Endothelial cell of umbilical vein (primary cell): ENCODE results near the gene ADAMTSL3. TPM values are rescaled to one million over a fixed set of nuclear protein-coding genes. Genes with fewer than 3 reads are reported as not detected.

Experiments
- BruUV-seq: library from RNA; stranded (reverse); fragments of 400-500 nt; replicated peaks from 2 replicates; lab custom pipeline; 2021; lab: Mats Ljungman, UMichigan
- CTCF ChIA-PET: fragments of 300-600, 350-600 bp; sonication (Branson Sonifier 250); formaldehyde crosslinking; loops from one replicate; lab custom pipeline; 2021; ENCODE audit warnings: antibody characterized with exemption, inconsistent platforms; lab: Charles Lee
- POLR2A ChIA-PET: fragments of 300-600, 350-600 bp; sonication (Branson Sonifier 250); formaldehyde crosslinking; loops from one replicate; lab custom pipeline; 2021; ENCODE audit warnings: antibody characterized with exemption, inconsistent platforms; lab: Charles Lee
- DNase-seq: peaks from one replicate; pipeline ENCODE4 v3.0.0-alpha.2; 2011; ENCODE audit warnings: low read depth, low spot score
- FAIRE-seq: peaks from 2 replicates; lab custom pipeline; 2011; peaks lifted over from hg19 to GRCh38; lab: Jason Lieb, UNC
- H2AFZ ChIP-seq: 2 replicates; pipeline ENCODE4 v1.6.0; 2012; ENCODE audit warnings: low read depth, low read length, control low read depth, inconsistent platforms
- H3K27ac ChIP-seq: 2 replicates; pipeline ENCODE4 v1.5.1; 2011; ENCODE audit warnings: low read depth, mild to moderate bottlenecking, control low read depth, low read length, moderate library complexity; ENCODE audit not compliant: insufficient read depth
- H3K27me3 ChIP-seq, 2 experiments: 2 replicates each; pipeline versions ENCODE4 v1.6.0 to v1.6.1; 2011; ENCODE audit warnings: low read length in 2 of 2, mixed read lengths in 1 of 2; ENCODE audit not compliant: control insufficient read depth in 2 of 2, insufficient read depth in 2 of 2
- H3K36me3 ChIP-seq, 2 experiments: 2 replicates in 1 of 2; 3 replicates in 1 of 2; pipeline ENCODE4 v1.5.1; 2011; ENCODE audit warnings: low read length in 2 of 2, mild to moderate bottlenecking in 1 of 2, moderate library complexity in 1 of 2; ENCODE audit not compliant: control insufficient read depth in 2 of 2, insufficient read depth in 2 of 2; ENCODE audit errors: extremely low read depth in 1 of 2
- H3K4me1 ChIP-seq: 3 replicates; pipeline ENCODE4 v1.5.1; 2011; ENCODE audit warnings: mild to moderate bottlenecking, low read length; ENCODE audit not compliant: control insufficient read depth, insufficient read depth; ENCODE audit errors: extremely low read depth
- H3K4me2 ChIP-seq: 2 replicates; pipeline ENCODE4 v1.6.1; 2011; ENCODE audit warnings: low read length, control low read depth, mixed read lengths; ENCODE audit not compliant: insufficient read depth
- H3K4me3 ChIP-seq, 3 experiments: fragments of 200-600 bp in 1 of 3; sonication (generic), shearing (Covaris generic) in 1 of 3; replicated peaks in 1 of 3; 2 replicates each; pipeline ENCODE4 v1.5.1; 2011 to 2016; ENCODE audit warnings: control low read depth in 3 of 3, low read length in 3 of 3, mild to moderate bottlenecking in 2 of 3, inconsistent platforms in 1 of 3, low read depth in 1 of 3, moderate library complexity in 1 of 3; ENCODE audit not compliant: insufficient read depth in 1 of 3
- H3K79me2 ChIP-seq: 2 replicates; pipeline ENCODE4 v1.6.0; 2012; ENCODE audit warnings: low read length, inconsistent platforms; ENCODE audit not compliant: control insufficient read depth, insufficient read depth
- H3K9ac ChIP-seq: replicated peaks from 2 replicates; pipeline ENCODE3; 2011; ENCODE audit warnings: low read length, control low read depth; ENCODE audit not compliant: insufficient read depth; ENCODE audit errors: extremely low read depth
- H3K9me1 ChIP-seq: replicated peaks from 3 replicates; pipeline ENCODE4 v1.6.0; 2011; ENCODE audit warnings: mild to moderate bottlenecking, low read length; ENCODE audit not compliant: control insufficient read depth, insufficient read depth; ENCODE audit errors: extremely low read depth
- H3K9me3 ChIP-seq: replicated peaks from 2 replicates; pipeline ENCODE4 v1.5.1; 2012; ENCODE audit warnings: low read length, inconsistent platforms; ENCODE audit not compliant: control insufficient read depth, insufficient read depth
- H4K20me1 ChIP-seq: replicated peaks from 2 replicates; pipeline ENCODE3; 2011; ENCODE audit warnings: mild to moderate bottlenecking, low read length; ENCODE audit not compliant: control insufficient read depth, insufficient read depth; ENCODE audit errors: extremely low read depth
- EZH2 ChIP-seq: IDR thresholded peaks from 2 replicates; pipeline ENCODE4 v1.6.1; 2012; ENCODE audit warnings: borderline replicate concordance, low read depth, mild to moderate bottlenecking, moderate library complexity, low read length, inconsistent platforms; ENCODE audit not compliant: severe bottlenecking
- FOS ChIP-seq: IDR thresholded peaks from 2 replicates; pipeline ENCODE4 v1.6.1; 2011; ENCODE audit warnings: mild to moderate bottlenecking, low read length, moderate library complexity, borderline replicate concordance; ENCODE audit not compliant: insufficient read depth
- GATA2 ChIP-seq: IDR thresholded peaks from 2 replicates; pipeline ENCODE4 v1.7.0; 2011; ENCODE audit warnings: low read depth, mild to moderate bottlenecking, moderate library complexity, mixed read lengths, low read length; ENCODE audit not compliant: insufficient read length, insufficient read depth
- JUN ChIP-seq: IDR thresholded peaks from 2 replicates; pipeline ENCODE4 v1.6.1; 2011; ENCODE audit warnings: borderline replicate concordance, low read depth; ENCODE audit not compliant: insufficient read length, insufficient read depth
- MYC ChIP-seq: IDR thresholded peaks from one replicate; pipeline ENCODE4 v1.6.1; 2011; ENCODE audit warnings: mild to moderate bottlenecking, low read depth, low read length
- POLR2A ChIP-seq: IDR thresholded peaks from 2 replicates; pipeline ENCODE4 v1.6.1; 2012; ENCODE audit warnings: low read depth, mild to moderate bottlenecking, control low read depth, low read length
- POLR2AphosphoS5 ChIP-seq: IDR thresholded peaks from 2 replicates; pipeline ENCODE4 v1.6.1; 2012; ENCODE audit warnings: low read depth, mild to moderate bottlenecking, control low read depth, low read length, moderate library complexity; ENCODE audit not compliant: insufficient read depth
- dilution Hi-C: fragments of 300-500 bp; cut with MboI; formaldehyde crosslinking; loops from one replicate; pipeline ENCODE4 v1.15.0; 2019; ENCODE audit warnings: low sequenced_read_pairs; ENCODE audit not compliant: extremely low pct_ligation_motif_present
- intact Hi-C: fragments of 100-400 bp; cut with micrococcal nuclease; formaldehyde crosslinking; loops from one replicate; pipeline ENCODE4 v1.10.0; 2022
- polyA plus RNA-seq, 4 experiments: library from polyadenylated mRNA; depleted of rRNA in 3 of 4; stranded (reverse) in 3 of 4; unstranded in 1 of 4; fragments of >200 nt; gene quantifications; 2 replicates each; pipeline versions ENCODE4 v1.2.1 to v1.2.3, GENCODE V29; 2011 to 2012; ENCODE audit warnings: missing spikeins in 1 of 4
- total RNA-seq: library from RNA; stranded (reverse); gene quantifications from 2 replicates; pipeline ENCODE4 v1.2.3, GENCODE V29; 2021
- TF ChIP-seq, protein P1 (sequence below): IDR thresholded peaks from 2 replicates; pipeline ENCODE4 v1.6.1; 2011; ENCODE audit not compliant: insufficient read depth, insufficient read length
- TF ChIP-seq, protein P2 (sequence below), 2 donors: IDR thresholded peaks; 1 replicate in 1 of 2; 2 replicates in 1 of 2; pipeline ENCODE4 v1.5.1; 2011; ENCODE audit warnings: low read length in 2 of 2, mild to moderate bottlenecking in 2 of 2, moderate library complexity in 2 of 2, control low read depth in 1 of 2, inconsistent platforms in 1 of 2, low read depth in 1 of 2; ENCODE audit not compliant: insufficient read depth in 1 of 2; ENCODE audit errors: extremely low read depth in 1 of 2

The ADAMTSL3 gene
- total and polyA plus RNA-seq, 2 donors (not counting 3 experiments of a cell fraction or from before 2014, with no cell fraction given): not detected

DNA sequence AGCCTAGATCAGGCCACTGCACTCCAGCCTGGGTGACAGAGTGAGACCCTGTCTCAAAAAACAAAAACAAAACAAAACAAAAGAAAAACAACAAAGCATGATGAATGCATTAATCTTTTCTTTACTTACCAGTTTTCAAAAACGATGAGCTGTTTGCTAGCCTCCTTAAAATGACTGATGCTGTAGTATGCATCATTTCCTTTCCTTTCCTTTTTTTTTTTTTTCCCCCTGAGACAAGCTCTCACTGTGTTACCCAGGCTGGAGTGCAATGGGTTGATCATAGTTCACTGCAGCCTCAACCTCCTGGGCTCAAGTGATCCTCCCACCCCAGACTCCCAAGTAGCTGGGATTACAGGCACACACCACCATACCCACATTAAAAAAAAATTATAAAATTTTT is 202.0 kb downstream of the ADAMTSL3 start:
- Histone ChIP-seq H3K4me1 (no peaks in the 10 kb centered on the region), H3K9ac (no peak overlapping the region), H4K20me1 (no peaks in the 10 kb centered on the region), H3K4me2 (no peak overlapping the region), H3K4me3 (no peak overlapping the region), H3K27ac (no peak overlapping the region), H3K79me2 (no peaks in the 10 kb centered on the region), H3K36me3 (no peaks in the 10 kb centered on the region), H3K9me1 (no peaks in the 10 kb centered on the region), H3K27me3 (no peaks in the 10 kb centered on the region), H3K9me3 (no peaks in the 10 kb centered on the region), H2AFZ (no peak overlapping the region)
- no peak for TF ChIP-seq POLR2A
- TF ChIP-seq MYC: no peak
- TF ChIP-seq GATA2: no peak
- TF ChIP-seq, protein P1, sequence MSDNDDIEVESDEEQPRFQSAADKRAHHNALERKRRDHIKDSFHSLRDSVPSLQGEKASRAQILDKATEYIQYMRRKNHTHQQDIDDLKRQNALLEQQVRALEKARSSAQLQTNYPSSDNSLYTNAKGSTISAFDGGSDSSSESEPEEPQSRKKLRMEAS: no peak
- no peak for TF ChIP-seq EZH2
- no peak for TF ChIP-seq POLR2AphosphoS5
- TF ChIP-seq JUN: no peak
- TF ChIP-seq FOS: no peak
- TF ChIP-seq, protein P2, sequence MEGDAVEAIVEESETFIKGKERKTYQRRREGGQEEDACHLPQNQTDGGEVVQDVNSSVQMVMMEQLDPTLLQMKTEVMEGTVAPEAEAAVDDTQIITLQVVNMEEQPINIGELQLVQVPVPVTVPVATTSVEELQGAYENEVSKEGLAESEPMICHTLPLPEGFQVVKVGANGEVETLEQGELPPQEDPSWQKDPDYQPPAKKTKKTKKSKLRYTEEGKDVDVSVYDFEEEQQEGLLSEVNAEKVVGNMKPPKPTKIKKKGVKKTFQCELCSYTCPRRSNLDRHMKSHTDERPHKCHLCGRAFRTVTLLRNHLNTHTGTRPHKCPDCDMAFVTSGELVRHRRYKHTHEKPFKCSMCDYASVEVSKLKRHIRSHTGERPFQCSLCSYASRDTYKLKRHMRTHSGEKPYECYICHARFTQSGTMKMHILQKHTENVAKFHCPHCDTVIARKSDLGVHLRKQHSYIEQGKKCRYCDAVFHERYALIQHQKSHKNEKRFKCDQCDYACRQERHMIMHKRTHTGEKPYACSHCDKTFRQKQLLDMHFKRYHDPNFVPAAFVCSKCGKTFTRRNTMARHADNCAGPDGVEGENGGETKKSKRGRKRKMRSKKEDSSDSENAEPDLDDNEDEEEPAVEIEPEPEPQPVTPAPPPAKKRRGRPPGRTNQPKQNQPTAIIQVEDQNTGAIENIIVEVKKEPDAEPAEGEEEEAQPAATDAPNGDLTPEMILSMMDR (IDR thresholded peaks at IDR 0.05; ENCODE audit: extremely low read depth in 1 of 2, insufficient read depth in 1 of 2, low read depth in 1 of 2, low read length in 2 of 2): no peak
- CTCF ChIA-PET: no interaction called here
- dilution Hi-C loops (no loop called here), intact Hi-C loops (no loop called here)
- DNase-seq (no peak), FAIRE-seq (no peak)
- BruUV-seq: no TSS peak
- POLR2A ChIA-PET: no interaction called here
